GM10248 (cell line): ENCODE results near the gene FHOD3.

Experiments
- CTCF ChIA-PET: fragments of 300-600 bp; sonication (Branson Sonifier 250); formaldehyde crosslinking; extraction: SDS; loops from one replicate; lab custom pipeline; 2021; ENCODE audit warnings: antibody characterized with exemption; lab: Yijun Ruan, JAX
- POLR2A ChIA-PET: fragments of 350-650 bp; sonication (Branson Sonifier 250); formaldehyde crosslinking; extraction: SDS; loops from one replicate; lab custom pipeline; 2020; ENCODE audit warnings: antibody characterized with exemption; lab: Yijun Ruan, JAX
- DNase-seq: peaks from one replicate; pipeline ENCODE4 v3.0.0; 2012; ENCODE audit errors: extremely low spot score
- TF ChIP-seq, protein P1 (sequence below): IDR thresholded peaks from 2 replicates; pipeline ENCODE4 v1.5.1; 2012; ENCODE audit warnings: mild to moderate bottlenecking, low read depth; ENCODE audit errors: extremely low read depth, missing control alignments, control extremely low read depth

The FHOD3 gene

DNA sequence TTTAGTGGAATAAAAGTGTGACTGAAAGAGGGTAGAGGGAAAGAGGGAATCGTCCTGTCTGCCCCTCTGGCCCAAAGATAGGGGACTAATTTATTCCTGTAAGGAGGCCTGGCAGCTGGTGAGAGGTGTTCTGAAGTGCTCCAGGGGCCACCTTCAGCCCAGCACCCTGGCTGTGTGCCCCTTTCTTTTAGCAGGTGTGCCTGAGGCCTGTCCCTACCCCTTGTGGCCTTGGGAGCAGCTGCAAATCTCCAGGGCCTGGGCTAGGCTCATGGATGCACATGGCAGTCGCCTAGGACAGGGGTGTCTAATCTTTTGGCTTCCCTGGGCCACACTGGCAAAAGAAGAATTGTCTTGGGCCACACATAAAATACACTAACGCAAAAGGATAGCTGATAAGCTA lies 37.3 kb downstream of the FHOD3 start:
- TF ChIP-seq, protein P1, sequence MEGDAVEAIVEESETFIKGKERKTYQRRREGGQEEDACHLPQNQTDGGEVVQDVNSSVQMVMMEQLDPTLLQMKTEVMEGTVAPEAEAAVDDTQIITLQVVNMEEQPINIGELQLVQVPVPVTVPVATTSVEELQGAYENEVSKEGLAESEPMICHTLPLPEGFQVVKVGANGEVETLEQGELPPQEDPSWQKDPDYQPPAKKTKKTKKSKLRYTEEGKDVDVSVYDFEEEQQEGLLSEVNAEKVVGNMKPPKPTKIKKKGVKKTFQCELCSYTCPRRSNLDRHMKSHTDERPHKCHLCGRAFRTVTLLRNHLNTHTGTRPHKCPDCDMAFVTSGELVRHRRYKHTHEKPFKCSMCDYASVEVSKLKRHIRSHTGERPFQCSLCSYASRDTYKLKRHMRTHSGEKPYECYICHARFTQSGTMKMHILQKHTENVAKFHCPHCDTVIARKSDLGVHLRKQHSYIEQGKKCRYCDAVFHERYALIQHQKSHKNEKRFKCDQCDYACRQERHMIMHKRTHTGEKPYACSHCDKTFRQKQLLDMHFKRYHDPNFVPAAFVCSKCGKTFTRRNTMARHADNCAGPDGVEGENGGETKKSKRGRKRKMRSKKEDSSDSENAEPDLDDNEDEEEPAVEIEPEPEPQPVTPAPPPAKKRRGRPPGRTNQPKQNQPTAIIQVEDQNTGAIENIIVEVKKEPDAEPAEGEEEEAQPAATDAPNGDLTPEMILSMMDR, result no peak
- ChIA-PET POLR2A (no interaction called here), CTCF (interaction anchor here (1.1 kb wide), 1 partner anchor 12 kb away, joined by 5 read pairs; no protein-coding TSS in a partner anchor)
- DNase-seq, result no peak

DNA sequence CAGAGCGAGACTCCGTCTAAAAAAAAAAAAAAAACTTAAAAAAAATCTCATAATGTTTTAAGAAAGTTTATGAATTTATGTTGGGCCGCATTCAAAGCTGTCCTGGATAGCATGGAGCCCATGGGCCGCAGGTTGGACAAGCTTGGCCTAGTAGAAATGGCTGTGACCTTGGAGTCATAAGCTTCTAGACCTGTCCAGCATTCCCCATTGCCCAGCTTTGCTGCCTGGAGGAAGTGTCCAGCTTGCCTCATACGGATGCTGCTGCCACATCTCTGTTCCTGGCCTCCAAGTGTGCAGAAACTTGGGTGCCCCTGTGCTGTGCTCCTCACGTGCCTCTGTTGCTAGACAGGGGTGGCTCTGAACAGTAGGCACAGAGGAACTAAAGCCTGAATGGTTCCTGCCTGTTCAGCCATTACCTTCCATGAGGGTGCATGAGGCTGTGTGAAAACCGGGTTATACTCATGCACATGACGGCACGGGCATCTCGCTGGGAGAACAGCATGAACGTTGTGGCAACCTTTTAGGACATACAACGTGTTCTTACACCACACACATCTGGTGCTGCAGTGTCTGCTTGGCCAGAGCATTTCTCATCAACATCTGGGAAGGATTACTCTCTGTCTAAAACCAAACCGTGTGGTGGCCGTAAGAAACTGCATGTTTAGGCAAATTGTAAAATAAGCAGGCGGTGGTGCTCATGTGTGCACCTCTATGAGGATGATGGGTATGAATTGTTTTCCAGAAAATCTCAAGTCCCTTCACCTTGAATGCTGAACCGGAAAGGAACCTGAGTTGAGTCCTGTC lies 38.2 kb downstream of the FHOD3 start:
- ChIA-PET POLR2A (no interaction called here), CTCF (no interaction called here)
- no peak for DNase-seq
- TF ChIP-seq, protein P1, result no peak

DNA sequence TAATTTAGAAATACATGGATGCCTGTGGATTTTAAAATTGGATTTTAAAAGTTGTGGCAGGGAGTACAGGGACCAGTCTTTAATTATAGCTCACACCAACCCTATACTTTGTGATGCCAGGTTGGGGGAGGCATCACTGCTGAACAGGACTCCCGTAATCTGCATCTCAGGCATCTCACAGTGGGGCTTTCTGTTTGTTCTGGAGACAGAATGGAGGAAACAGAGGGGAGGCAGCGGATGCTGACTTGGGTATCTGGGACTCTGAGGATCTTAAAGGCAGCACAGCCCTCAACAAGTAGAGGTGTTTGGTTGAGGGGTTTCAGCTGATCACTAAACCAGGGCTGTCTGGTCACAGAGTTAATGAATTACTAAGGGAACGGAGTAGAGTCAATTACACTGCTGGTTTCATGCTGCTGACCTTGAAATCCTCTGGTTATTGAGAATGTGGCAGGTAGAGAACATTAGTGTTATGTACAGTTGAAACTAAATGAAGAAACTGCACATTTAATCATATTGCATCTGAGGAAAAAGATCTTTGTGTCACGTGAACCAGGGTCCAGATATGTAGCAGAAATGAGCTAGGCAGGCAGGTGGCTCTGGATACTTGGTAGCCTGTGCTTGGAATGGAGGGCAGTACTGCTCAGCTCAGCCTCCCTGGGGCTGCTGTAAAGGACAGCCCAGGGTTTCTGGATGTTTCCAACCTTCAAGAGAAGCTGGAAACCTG lies 40.3 kb downstream of the FHOD3 start:
- DNase-seq, result no peak
- POLR2A ChIA-PET, result no interaction called here
- TF ChIP-seq, protein P1, result no peak
- CTCF ChIA-PET, result interaction anchor here (1.1 to 2.0 kb wide), 3 partner anchors 10 to 82 kb away, joined by 3 to 6 read pairs (median 3); no protein-coding TSS in a partner anchor

DNA sequence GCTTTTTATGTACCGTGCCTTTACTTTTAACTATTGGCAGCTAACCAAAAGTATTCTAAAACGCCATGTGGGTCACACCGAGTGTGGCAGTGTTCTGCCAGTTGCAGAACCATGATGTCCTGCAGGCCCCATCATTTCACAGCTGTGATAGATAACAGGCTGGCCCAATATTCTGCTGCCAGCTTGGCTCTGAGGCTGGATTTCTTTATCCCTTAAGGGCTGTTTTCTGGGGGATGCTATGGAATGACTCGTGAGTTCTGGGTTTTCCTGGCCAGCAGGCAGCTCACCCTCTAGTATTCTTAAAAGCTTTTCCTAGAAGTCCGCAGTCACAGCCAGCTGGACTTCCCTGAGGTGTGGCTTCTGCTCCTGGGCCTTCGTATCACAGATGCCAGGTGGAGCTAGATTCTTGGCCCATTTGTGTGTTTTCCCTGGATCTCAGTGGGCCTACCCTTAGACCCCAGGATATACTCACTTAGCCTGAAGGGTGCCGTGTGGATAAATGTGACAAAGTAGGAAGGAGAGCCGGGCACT lies 41.0 kb downstream of the FHOD3 start:
- TF ChIP-seq, protein P1, result no peak
- DNase-seq, result no peak
- ChIA-PET CTCF (interaction anchor here (1.1 to 2.0 kb wide), 3 partner anchors 11 to 82 kb away, joined by 3 to 6 read pairs (median 3); no protein-coding TSS in a partner anchor), POLR2A (no interaction called here)

DNA sequence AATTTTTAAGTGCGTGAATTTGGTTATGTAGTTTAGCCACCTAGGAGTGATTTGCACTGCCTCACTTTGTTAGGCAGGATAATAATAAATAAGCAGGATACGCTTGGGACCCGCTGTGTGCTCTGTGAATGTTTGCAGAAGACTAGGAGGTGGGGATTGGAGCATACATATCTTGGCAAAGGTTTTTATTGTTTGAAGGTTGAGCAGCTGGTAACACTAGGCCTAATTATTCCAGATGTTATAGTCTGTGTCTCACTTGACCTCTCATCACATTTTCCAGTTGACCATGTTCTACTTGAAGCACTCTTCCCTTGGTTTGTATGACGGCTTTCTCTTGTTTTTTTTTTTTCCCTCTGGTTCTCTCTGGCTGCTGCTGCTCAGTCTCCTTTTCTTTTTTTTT lies 42.7 kb downstream of the FHOD3 start:
- POLR2A ChIA-PET, result no interaction called here
- TF ChIP-seq, protein P1, result no peak
- no peak for DNase-seq
- CTCF ChIA-PET, result interaction anchor here (0.7 kb wide), 1 partner anchor 21 kb away, joined by 5 read pairs; no protein-coding TSS in a partner anchor

DNA sequence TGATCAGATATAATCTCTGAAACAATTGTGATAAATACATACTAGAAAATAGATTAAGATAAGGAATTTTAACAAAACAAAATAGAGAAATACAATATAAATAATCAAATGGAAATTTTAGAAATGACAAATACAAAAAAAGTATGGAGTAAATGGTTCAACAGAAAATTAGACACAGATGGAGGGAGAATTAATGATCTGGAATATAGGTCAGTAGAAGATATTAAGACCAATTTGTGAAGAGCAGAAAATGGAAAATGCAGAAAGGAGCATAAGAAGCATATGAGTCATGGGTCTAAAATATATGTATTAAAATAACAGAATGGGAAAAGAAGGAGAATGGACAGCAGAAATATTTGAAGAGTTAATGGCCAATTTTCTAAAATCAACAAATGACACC lies 44.4 kb downstream of the FHOD3 start:
- CTCF ChIA-PET, result interaction anchor here (1.2 kb wide), 1 partner anchor 45 kb away, joined by 3 read pairs; no protein-coding TSS in a partner anchor
- POLR2A ChIA-PET, result no interaction called here
- DNase-seq, result no peak
- TF ChIP-seq, protein P1, result no peak
